ENCODE measurements around the gene RBMS3.
"Not testable (repeated sequence)": the region's sequence is repeated elsewhere in the genome, so short reads cannot be mapped to it uniquely, and the experiment has no call there.

The RBMS3 gene

DNA sequence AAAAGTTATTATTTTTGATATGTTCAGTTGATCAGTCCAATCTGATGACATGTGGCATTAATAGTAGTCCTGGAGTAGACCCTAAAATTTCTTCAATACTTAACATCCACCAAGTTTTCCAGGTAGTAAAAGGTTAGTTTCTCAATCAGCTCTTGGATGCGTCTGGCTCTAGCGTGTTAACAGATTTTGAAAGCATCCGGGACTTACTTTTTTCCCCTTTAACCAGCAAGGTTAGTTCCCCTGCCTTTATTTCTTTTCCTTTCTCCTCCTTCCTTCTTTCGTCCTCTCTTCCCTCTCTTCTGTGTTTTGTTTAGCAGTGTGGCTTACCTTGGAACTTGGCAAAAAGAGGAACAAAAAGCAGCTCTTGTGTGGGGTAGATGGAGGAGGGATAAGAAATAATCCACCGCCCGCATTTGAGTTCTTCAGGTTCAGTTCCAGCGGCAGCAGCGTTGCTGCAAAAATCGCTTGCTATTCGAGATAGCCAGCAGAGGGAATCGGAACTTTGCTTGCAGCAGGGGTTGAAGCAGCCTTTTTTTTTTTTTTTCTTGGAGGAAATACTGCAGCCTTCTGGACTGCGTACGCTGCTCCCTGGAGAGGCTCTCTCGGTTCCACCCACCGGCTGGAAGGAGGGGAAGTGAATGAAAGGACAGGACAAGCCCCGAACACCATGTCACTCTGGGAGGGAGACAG, at the start of gene RBMS3:
TSS of gene RBMS3 (plus strand) at position 668 of the 690 bp plus-strand sequence.
- DNase-seq (ENCODE audit: low read depth) = no peak

GRCh38 chr3:29233126-29233525, 47.7 kb upstream of the RBMS3 start:
- DNase-seq (ENCODE audit: low read depth) = not testable (repeated sequence)

- no peak for DNase-seq (ENCODE audit: low read depth)
Observed at GRCh38 chr3:29236146-29236840, 44.6 kb upstream of the RBMS3 start.

DNA sequence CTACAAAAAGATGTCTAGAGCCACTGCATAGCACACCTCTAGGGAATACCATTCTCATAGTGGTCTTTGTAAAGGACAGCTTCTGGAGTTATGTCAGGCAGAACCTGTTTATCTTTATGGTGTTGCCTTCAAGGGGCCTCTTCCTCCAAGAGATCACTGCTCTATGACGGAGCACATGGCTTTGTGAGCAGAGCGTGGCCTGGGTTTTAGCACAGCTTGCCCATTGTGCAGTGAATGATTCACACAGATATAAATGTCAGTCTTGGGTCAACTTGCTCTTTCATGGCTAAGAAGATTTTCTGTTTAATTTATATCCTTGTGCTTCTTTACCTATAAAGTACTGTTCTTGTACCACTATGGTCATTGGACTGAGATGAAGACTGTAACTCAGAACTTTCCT, 41.5 kb upstream of the RBMS3 start:
- no peak for DNase-seq (ENCODE audit: low read depth)

GRCh38 chr3:29240248-29240647, 40.6 kb upstream of the RBMS3 start:
- DNase-seq (ENCODE audit: low read depth) = no peak

DNA sequence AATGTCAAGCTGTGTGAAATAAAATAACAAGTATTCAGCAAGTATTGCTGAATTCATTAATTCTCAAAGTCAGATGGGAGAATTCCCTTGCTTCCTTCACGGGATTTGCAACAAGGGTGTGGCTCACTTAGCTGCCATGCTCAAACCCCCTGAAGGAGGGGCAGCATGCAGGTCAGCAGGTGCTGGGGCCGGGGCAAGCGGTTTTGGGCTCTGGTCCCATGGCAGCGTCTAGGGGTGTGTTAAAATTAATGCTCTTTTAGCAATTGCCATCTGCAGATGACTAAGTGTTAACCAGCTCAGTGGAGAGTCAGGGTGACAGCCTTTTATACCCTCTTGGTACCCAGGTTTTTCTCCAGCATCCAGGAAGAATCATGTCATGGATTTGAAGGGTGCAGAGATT, 40.0 kb upstream of the RBMS3 start:
- DNase-seq (ENCODE audit: low read depth) = no peak

GRCh38 chr3:29241855-29242254, 39.0 kb upstream of the RBMS3 start:
- DNase-seq (ENCODE audit: low read depth) = no peak

GRCh38 chr3:29242296-29242695, 38.6 kb upstream of the RBMS3 start:
- DNase-seq (ENCODE audit: low read depth) = no peak

GRCh38 chr3:29245441-29245840, 35.4 kb upstream of the RBMS3 start:
- no peak for DNase-seq (ENCODE audit: low read depth)

DNA sequence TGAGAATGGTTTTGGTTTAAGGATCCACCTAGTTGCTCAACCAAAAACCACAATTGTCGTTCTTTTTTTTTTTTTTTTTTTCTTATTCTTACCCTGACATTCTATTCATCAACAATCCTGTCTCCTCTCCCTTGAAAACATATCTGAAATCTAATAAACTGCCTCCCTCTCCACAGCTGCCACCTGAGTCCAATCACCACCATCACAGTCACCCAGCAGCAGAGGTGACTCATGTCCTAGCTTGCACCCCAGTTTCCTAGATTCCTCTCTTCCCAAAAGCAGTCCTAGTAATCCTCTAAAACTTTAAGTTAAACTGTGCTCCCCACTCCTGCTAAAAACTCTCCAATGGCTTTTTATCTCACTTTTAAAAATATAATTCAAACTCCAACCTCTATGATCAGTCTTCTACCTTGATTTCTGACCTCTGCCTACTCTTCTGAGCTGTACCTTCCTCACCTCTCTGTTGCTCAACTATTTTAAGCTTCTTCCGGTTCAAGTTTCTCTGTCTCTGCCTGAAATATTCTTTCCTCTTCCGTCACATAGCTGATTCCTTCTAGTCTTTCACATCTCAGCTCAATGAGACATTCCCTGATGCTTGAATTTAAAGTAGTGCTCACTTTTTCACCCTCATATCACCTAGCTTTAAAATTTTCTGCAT, 33.7 kb upstream of the RBMS3 start:
- DNase-seq (ENCODE audit: low read depth) = no peak

DNA sequence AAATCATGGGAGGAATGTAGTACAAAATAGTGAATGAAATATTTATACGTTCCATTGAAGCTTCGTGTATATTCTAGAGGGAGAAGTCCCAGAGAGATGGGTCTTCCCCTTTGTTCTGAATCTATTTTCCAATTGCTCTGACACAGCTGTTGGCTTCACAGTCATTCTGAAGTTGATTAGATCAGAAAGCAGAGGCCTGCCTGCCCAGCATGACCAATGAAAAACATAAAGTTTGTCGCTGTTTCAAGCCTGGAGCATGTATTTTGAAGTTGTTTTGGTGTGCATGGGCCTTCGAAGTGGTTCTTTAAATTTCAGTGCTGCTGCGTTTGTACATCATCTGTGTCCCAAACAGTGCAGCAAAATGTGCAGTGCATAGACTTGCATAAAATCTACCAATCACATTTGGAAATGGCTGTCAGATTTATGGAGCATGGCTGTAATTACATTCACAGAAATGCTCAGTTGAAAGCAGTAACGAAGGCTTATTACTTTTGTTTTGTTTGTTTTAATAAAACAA, 31.0 kb upstream of the RBMS3 start:
- no peak for DNase-seq (ENCODE audit: low read depth)

DNA sequence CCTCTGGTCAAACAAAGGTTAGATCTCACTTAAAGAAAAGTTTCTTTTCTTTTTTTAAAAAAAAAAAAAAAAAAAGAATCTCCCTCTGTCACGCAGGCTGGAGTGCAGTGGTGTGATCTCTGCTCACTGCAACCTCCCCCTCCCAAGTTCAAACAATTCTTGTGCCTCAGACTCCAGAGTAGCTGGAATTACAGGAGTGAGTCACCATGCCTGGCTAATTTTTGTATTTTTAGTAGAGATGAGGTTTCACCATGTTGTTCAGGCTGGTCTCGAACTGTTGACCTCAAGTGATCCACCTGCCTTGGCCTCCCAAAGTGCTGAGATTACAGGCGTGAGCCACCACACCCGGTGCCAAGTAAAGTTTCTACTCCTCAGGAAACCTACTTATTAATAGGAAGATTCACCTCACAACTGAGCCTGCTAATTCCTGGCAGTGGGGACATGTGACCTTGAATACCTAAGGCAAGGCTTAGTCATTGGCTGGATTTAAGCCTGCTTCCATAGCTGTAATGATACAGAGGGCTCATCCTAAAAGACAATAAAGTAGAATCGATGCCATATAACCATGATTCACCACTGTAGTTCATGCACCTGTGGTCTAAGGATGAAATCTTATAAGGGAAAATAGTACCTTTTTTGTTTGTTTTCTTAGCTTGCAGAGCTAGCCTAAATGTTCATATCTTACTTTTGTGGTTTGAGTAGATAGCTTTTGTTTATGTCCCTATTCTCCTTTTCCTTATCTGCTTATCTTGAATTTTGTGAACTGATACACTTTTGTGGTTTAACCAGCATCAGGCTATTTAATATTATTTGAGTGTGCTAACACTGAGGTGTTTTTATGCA, 24.8 kb upstream of the RBMS3 start:
- DNase-seq (ENCODE audit: low read depth) = no peak

DNA sequence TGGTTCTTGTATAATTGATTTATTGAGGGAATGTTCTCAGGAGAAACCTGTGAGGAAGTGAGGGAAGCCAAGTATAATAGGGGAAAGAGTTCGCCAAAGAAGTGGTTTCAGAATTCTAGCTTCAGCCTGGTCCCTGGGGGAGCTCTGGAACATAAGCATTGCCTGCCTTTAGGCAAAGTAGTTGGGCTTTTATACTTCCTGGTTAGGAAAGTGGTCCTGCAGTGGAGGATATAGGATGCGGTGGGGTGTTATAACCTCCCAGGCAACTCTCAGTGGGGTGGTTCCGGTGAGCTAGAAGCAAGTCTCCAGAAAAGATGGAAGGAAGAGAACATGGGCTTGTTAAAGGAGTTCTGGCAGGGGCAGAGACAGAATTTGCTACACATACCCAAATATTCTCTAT, 22.7 kb upstream of the RBMS3 start:
- no peak for DNase-seq (ENCODE audit: low read depth)

DNA sequence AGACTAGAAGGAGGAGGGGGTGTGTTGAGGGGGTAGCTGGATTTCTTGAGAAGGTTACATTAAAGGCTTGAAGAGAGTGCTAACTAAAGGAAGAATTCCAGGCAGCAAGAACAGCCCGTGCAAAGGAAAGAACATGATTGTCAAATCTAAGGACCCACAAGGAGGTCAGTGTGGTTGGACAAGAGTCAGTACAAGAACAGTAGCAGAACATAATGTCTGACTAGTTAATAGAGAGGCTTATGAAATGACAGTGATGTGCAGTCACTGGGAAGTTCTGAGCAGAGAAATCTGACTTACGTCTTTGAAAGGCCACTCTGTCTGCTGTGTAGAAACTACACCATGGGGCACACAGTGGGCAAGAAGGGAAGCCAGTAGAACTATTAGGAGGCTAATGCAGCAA, 19.8 kb upstream of the RBMS3 start:
- no peak for DNase-seq (ENCODE audit: low read depth)

DNA sequence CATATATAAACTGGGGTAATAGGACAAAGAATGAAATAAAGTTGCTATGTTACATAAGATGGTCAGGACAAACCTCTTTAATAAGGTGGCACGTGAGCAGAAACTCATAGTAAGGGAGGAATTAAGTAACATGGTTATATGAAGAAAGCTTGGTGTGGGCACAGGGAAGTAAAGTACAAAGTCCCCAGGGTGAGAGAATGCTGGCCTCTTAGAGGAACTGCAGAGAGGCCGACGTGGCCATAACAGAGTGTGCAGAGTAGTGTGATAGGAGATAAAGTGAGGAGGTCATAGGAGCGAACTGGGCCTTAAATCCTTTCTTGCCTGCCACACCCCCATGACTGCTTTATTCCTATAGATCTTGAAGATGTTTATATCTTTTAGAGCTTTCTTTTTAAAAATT, 17.4 kb upstream of the RBMS3 start:
- no peak for DNase-seq (ENCODE audit: low read depth)

- DNase-seq (ENCODE audit: low read depth) = no peak
Observed at GRCh38 chr3:29265509-29266072, 15.3 kb upstream of the RBMS3 start.

DNA sequence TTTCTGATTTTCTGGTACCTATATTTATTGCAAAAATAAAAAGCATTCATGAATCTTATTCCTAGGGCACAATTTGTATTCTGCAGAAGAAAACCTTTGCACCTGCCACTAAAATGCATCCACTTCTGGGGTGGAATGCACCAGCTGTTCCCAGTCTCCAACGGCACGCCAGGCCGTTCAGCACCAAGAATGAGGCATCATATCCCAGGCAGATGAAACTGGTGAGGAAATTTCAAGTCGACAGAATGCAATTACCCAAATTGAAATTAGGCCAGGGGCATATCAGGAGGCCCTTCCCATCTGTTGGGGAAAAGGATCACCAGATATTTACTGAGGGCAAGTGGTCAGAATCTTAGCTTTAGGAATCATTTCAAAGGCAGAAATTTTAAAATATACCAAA, 13.6 kb upstream of the RBMS3 start:
- no peak for DNase-seq (ENCODE audit: low read depth)

- DNase-seq (ENCODE audit: low read depth) = no peak
Observed at GRCh38 chr3:29268651-29269050, 12.2 kb upstream of the RBMS3 start.

- no peak for DNase-seq (ENCODE audit: low read depth)
Observed at GRCh38 chr3:29270752-29271151, 10.1 kb upstream of the RBMS3 start.

DNA sequence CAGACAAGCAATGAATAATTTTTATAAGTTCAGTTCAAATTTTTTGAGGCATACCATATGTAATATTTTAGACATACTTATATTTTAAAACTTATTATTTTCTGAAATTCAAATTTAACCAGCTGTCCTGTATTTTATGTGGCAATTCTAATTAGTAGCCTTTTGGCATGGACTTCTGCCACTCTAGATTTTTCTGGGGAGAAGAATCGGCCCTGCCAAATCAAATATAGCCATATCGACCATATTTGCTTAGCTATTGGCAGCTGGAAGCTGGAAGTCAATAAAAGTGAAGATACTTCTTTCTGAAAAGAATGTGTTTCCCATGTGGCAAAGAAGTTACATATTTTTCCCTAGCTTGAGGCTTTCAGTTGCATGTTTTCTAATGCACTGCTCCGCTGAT, 9.4 kb upstream of the RBMS3 start:
- DNase-seq (ENCODE audit: low read depth) = no peak

GRCh38 chr3:29274667-29275066, 6.2 kb upstream of the RBMS3 start:
- DNase-seq (ENCODE audit: low read depth) = no peak

- DNase-seq (ENCODE audit: low read depth) = no peak
Observed at GRCh38 chr3:29275309-29275708, 5.6 kb upstream of the RBMS3 start.
